ACHN (cell line): ENCODE measurements around the gene ERAS.
"Not testable (repeated sequence)": the region's sequence is repeated elsewhere in the genome, so short reads cannot be mapped to it uniquely, and the experiment has no call there.

ENCODE experiments used
- DNase-seq: peaks from one replicate; pipeline ENCODE4 v3.0.0-alpha.2; 2015
- in situ Hi-C: cut with HindIII; loops from 2 replicates; pipeline ENCODE4 v1.10.0; 2017; ENCODE audit warnings: low sequenced_read_pairs, low pct_ligation_motif_present, low pct_unique_long_range_greater_than_20kb

The ERAS gene

GRCh38 chrX:48826876-48827653, 752 bp downstream of the ERAS start:
- no peak for DNase-seq
- in situ Hi-C loops = no loop called here

- in situ Hi-C loops = no loop called here
- no peak for DNase-seq
Observed at GRCh38 chrX:48827654-48827968, 1.3 kb downstream of the ERAS start.

- in situ Hi-C loops = no loop called here
- no peak for DNase-seq
Observed at GRCh38 chrX:48829016-48829735, 2.9 kb downstream of the ERAS start.

GRCh38 chrX:48831136-48831908, 5.0 kb downstream of the ERAS start:
- in situ Hi-C loops = no loop called here
- no peak for DNase-seq

GRCh38 chrX:48831909-48832291, 5.6 kb downstream of the ERAS start:
- DNase-seq = no peak
- in situ Hi-C loops = no loop called here

- DNase-seq = no peak
- in situ Hi-C loops = no loop called here
Observed at GRCh38 chrX:48833542-48834138, 7.3 kb downstream of the ERAS start.

- in situ Hi-C loops = no loop called here
- DNase-seq = no peak
Observed at GRCh38 chrX:48834383-48834709, 8.0 kb downstream of the ERAS start.

GRCh38 chrX:48835524-48836329, 9.4 kb downstream of the ERAS start, which contains the start of gene PCSK1N:
Gene PCSK1N, minus strand, starts transcription at chrX:48835610. Its CDS starts 78 bp downstream, at chrX:48835532.
- in situ Hi-C loops = no loop called here
- DNase-seq = no peak

- no peak for DNase-seq
- in situ Hi-C loops = no loop called here
Observed at GRCh38 chrX:48839686-48840085, 13.4 kb downstream of the ERAS start.

GRCh38 chrX:48848847-48849246, 22.5 kb downstream of the ERAS start:
- no peak for DNase-seq
- in situ Hi-C loops = no loop called here

GRCh38 chrX:48852857-48853256, 26.5 kb downstream of the ERAS start:
- DNase-seq = no peak
- in situ Hi-C loops = no loop called here

GRCh38 chrX:48853494-48853893, 27.2 kb downstream of the ERAS start:
- in situ Hi-C loops = not testable (repeated sequence)

GRCh38 chrX:48854121-48854804, 27.9 kb downstream of the ERAS start:
- in situ Hi-C loops, DNase-seq: not testable (repeated sequence)

More at GRCh38 chrX:48853494-48853893, 27.2 kb downstream of the ERAS start:
- DNase-seq = not testable (repeated sequence)

GRCh38 chrX:48854898-48855297, 28.6 kb downstream of the ERAS start:
- in situ Hi-C loops = no loop called here
- DNase-seq = peak; percentile 37

- in situ Hi-C loops = no loop called here
- DNase-seq = peak; percentile 66
Observed at GRCh38 chrX:48864210-48864609, 37.9 kb downstream of the ERAS start.

- in situ Hi-C loops, DNase-seq: not testable (repeated sequence)
Observed at GRCh38 chrX:48872017-48872416, 45.7 kb downstream of the ERAS start.

- DNase-seq, in situ Hi-C loops: not testable (repeated sequence)
Observed at GRCh38 chrX:48876944-48877343, 50.6 kb downstream of the ERAS start.
